Parietal lobe (tissue), 2 donors: ENCODE data around the gene SLC1A5. TPM values are rescaled to one million over a fixed set of nuclear protein-coding genes. Genes with fewer than 3 reads are reported as not detected.

Experiments
- small RNA-seq: library from RNA; depleted of rRNA; stranded (forward); fragments of <200 nt; gene quantifications from one replicate; pipeline ENCODE3, GENCODE V24; 2014; ENCODE audit warnings: low replicate concordance
- total RNA-seq: library from RNA; depleted of rRNA; stranded (reverse); fragments of >200 nt; gene quantifications from one replicate; pipeline ENCODE4 v1.2.3, GENCODE V29; 2014

SLC1A5 gene
- 3.1 TPM for total RNA-seq

DNA sequence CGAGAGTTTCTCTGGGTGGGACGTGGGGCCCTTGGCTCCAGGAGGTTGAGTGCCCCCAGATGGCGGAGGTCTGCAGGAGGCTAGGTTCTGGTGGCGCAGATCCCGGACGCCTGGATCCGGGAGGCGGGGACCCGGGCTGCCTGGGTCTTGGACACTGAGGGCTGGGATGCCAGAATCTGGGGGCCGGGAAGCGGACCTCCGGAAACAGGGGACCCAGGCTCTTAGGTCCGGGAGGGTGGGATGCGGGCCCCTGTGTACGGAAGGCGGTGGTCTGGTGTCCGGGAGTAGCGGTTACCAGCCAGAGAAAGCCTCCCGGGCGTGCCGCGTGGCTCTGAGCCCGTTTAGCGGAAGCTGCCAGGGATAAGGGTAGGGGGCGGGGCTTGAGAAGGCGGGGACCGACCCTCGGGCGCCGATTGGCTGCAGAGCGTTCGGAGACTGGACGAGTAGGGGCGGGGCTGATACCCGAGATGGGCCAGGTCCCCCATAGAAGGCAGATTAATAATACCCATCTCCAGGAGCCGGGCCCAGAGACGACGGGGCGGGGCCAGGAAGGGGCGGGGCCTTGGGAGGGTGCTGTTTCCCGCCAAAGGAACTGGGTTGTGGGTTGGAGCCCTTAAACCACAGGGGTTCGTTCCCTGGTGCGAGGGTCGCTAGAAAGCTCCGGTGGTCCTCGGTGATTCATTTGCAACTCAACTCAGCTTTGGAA lies at the start of gene SLC1A5:
Gene SLC1A5, minus strand, starts transcription at position 333 of the 706 bp plus-strand sequence. CDS start 629 bp downstream, outside the sequence.

GRCh38 chr19:46746281-46747057 lies 41.9 kb downstream of the SLC1A5 start, which contains the start of gene STRN4:
Gene STRN4 (minus strand): TSS chr19:46746450. CDS start chr19:46746430, 20 bp downstream.

GRCh38 chr19:46745521-46746280 lies 42.7 kb downstream of the SLC1A5 start, which contains the start of gene FKRP:
Gene FKRP (plus strand): TSS chr19:46746057. CDS start chr19:46755451, 9,394 bp downstream.

Small RNA genes within 50 kb of the gene (small RNA-seq; reads per million reads assigned to genes)
- gene AC008622.3 (not detected), gene HNRNPMP2 (not detected), gene RF00019 (not detected)

Other genes with a start within 250 kb of the SLC1A5 start
- 269 TPM for gene CALM3, start 187.3 kb downstream of the SLC1A5 start, total RNA-seq
- gene PTGIR, start 163.5 kb downstream of the SLC1A5 start, total RNA-seq: not detected
- not detected for gene GNG8, start 152.4 kb downstream of the SLC1A5 start, total RNA-seq
- 14.7 TPM for gene DACT3, start 127.4 kb downstream of the SLC1A5 start, total RNA-seq
- 6.9 TPM for gene PRKD2, start 71.5 kb downstream of the SLC1A5 start, total RNA-seq
- 18.8 TPM for gene FKRP, start 42.5 kb downstream of the SLC1A5 start, total RNA-seq
- 127 TPM for gene STRN4, start 42.1 kb downstream of the SLC1A5 start, total RNA-seq
- gene AP2S1, start 62.3 kb upstream of the SLC1A5 start, total RNA-seq: 52.6 TPM
- gene ARHGAP35, start 72.4 kb upstream of the SLC1A5 start, total RNA-seq: 114 TPM
- 10.0 TPM for gene NPAS1, start 231.2 kb upstream of the SLC1A5 start, total RNA-seq